NCI-H2227 (cell line): Measurements from ENCODE around the gene FCRL6.

Experiments
- DNase-seq: peaks from one replicate; lab custom pipeline; 2025; ENCODE audit not compliant: unreplicated experiment; lab: John Stamatoyannopoulos, UW

The FCRL6 gene

DNA sequence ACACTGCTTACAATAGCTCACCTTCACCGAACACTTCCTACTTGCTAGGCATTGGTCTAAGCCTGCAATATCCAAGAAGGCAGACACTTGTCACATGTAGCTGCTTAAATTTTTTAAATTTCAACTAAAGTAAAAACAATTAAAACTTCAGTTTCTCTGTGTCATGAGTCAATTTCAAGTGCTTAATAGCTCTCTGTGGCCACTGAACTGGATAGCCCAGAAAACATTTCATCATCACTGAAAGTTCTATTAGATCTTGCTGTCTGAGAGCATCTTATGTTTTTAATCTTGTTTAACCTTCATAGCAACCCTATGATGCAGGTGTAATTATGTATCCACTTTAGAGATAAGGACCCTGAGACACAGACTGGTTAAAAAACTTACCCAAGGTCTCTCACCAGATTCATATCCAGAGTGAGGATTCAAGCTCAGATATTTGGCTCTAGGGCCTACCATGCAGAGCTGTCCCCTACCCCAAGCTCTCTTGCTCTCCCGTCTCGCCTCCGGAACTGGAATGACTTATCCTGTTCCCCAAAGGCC lies 2.6 kb upstream of the FCRL6 start:
- DNase-seq = no peak

DNA sequence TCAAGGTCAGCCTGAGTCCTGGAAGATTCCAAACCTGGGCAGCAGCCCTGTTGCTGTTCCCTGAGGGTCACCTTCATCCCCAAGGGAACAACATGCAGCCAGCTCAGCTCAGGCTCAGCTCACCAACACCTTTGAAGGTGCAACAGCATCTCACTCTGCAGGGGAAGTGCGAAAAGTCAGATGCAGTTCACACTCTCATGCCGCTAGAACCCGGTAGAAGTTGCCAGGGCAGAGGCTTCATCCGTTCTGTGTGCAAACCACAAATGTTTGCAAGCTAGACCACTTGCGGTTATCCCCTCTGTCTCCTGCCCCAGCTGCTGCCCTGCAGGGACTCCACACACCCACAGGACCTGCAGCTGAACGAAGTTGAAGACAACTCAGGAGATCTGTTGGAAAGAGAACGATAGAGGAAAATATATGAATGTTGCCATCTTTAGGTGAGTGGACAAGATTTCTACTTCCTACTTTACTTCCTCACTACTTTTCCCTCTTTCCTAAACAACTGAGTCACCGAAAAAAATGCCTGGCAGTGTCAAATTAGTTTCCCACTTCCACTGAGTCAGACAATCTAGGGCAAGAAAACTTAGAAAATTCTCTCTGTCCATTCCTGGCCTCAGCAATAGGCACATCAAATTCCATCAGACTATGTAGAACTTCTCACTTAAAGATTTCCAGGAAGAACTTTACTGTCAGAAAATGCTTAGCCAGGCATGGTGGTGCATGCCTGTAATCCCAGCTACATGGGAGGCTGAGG lies 1.8 kb upstream of the FCRL6 start:
- DNase-seq = no peak

DNA sequence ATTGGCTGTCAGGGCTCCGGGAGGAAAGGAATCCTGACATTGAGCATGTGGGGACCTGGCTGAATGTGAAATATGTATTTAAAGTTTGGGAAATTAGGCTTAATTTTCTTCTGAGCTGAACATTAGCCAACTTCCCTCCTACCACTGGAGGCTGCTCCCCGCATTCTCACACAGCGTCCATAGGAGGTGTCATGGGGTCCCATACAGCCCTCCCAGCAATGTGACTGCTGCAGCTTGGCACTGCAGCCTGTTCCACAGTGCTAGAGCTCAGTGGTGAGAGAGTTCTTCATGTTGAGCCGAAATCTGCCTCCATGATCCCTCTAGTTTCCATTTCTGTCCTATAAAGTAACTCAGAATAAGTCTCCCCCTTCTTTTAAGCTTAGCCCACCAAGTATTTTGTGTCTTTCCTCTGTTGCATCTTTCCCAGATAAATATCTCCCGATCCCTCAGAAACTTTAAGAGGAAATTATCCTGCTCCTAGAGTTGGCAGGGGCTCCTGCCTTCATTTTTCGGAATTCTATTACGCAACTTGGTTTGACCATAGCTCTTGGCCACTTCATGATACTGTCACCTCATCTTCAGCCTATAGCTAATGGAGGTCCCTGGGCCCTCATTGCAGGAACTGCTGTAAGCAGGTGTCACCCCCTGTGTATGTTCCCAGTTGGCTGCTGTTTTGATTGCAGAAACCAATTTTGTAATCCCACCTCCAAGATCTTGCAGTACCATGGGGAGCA lies 2.0 kb downstream of the FCRL6 start:
- no peak for DNase-seq

DNA sequence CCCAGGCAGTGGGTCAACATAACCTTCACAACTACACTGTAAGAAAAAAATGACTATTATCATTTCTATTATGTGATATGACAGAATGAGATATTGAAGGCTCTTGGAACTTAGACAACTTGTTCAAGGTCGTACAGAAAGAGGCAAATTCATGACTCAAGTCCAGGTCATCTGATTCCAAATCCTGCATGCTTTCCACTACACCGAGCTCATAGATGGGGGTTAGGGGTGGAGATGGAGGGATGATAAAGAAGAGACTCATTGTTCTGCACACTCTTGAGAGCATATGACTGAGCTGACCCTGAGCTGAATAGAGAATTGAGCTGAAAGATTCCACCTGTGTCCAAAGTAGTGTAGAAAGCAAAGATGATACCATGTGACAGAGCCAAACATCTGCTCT lies 2.8 kb downstream of the FCRL6 start:
- DNase-seq = no peak

DNA sequence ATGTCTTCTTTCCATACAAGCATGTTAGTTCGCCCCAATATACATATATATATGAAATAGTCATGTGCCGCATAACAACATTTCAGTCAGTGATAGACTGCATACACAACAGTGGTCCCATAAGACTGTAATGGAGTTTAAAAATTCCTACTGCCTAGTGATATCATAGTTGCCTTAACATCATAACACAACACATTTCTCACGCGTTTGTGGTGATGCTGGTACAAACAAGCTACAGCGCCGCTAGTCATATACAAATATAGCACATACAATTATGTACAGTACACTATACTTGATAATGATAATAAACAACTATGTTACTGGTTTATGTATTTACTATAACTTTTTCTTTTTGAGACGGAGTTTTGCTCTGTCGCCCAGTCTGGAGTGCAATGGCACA lies 13.8 kb downstream of the FCRL6 start:
- DNase-seq = no peak

DNA sequence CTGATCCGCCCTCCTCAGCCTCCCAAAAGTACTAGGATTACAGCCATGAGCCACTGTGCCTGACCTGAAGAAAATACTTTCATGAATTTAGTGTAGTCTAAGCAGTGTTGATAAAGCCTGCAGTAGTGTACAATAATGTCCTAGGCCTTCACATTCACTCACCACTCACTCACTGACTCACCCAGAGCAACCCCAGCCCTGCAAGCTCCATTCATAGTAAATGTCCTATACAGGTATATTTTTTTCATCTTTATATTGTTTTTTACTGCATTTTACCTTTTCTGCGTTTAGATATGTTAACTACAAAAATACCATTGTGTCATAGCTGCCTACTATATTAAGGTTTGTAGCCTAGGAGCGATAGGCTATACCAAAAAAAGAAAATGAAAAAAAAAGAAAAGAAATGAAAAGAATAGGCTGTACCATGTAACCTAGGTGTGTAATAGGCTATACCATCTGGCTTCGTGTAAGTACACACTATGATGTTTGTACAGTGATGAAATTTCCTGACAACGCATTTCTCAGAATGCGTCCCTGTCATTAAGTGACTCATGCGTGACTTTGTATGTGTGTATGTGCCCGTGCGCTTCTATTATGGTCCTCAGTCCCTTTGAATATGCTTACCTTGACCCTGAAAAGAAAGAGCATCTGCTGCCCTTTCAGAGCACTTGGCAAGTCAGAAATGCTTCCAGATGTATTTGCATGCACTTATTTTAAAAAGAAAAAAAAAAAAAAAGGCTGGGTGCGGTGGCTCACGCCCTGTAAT lies 15.3 kb downstream of the FCRL6 start:
- peak; percentile 67 for DNase-seq

DNA sequence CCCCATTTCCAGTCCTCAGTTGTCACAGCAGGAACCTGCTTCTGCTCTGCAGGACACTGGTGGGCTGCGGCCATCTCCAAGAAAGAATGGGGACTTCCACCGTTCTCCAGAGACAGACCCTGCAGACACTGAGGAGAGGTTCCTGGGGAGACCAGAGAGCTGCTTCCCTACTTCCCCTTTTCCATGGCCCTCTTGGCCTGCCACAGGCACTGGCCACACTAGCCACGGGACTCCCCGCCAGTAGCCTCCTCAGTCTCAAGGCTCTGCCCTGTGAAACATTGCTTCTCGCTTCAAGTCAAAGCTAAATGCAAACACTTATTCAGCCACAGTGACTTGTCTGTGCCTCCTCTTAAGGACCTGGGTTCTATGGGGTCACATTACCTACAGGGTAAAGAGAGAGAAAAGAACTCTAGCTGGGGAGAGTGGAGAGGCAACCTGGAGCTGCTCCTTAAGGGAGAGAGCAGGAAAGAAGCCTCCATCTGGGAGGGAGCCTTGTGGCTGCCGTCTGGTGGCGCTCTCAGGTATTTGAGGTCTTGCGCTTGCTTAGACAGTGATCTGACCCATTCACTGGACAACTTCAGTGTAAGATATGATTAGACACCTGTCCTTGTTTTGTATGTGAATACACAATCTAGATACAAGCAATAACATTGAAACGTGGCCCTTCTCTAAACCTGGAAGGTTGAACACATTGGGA lies 19.2 kb downstream of the FCRL6 start:
- DNase-seq = no peak

DNA sequence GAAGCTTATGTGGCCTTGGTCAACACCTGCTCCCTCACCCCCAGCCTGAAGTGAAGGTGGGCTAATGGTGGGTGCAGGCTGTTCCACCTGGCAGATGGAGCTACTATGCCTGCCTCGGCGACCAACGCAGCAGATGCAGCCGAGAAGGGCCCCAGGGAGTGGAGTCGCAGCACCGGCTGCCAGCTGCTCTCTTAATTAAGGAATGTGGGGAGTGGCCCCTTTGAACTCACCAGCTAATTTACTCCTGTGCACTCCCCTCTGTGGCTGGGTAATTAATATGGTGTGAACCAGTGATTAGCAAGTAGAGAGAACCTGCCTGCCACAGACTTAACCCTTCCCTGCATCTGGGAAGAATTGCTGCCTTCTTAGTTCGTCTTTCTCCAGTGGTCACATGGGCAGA lies 21.2 kb downstream of the FCRL6 start:
- peak; percentile 22 for DNase-seq

DNA sequence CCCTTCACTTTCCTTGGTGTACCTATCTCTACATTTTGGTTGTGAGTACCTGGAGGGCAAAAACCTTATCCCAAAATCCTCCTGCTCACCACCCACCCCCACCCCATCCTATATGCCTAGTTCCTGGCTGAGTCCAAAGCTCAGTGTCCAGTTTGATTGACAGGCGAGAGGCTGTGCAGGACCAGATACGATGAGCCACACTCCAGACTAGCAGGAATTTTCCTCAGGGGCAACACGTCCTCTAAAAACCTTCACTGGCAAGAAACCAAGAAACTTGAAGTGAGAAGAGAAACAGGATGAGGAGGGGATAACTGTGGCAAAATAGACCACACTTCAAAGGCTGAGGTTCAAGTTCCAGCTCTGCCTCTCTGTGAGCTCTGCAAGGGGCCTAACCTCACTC lies 23.4 kb downstream of the FCRL6 start:
- no peak for DNase-seq

DNA sequence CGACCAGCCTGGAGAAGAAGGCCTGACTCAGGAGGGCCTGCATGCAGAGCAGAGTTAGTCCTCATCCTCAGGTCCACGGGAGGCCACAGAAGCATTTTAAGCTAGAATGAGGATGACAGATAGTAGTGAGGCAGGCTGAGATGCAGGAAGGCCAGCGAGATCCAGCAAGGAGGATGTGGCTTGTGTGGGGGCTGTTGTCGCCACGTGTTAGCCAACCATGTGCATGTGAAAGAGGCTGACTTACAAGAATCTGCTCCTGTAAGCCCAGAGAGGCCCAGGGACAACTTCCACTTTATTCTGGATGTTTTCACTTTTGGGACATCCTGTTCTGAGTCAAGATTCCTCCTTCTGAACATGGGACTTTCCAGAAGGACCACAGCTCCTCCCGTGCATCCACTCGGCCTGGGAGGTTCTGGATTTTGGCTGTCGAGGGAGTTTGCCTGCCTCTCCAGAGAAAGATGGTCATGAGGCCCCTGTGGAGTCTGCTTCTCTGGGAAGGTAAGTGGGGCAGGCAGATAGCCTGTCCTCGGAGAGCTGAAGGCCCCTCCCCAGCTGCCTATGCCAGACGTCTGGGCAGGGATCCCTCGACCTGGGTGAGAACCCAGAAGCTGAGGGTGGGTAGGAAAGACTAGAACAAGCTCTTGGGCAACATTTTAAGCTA lies 24.4 kb downstream of the FCRL6 start, which contains the start of gene SLAMF8:
SLAMF8 (plus strand) TSS at position 433 of the 661 bp plus-strand sequence; CDS start at position 459, 26 bp downstream.
- DNase-seq = no peak

DNA sequence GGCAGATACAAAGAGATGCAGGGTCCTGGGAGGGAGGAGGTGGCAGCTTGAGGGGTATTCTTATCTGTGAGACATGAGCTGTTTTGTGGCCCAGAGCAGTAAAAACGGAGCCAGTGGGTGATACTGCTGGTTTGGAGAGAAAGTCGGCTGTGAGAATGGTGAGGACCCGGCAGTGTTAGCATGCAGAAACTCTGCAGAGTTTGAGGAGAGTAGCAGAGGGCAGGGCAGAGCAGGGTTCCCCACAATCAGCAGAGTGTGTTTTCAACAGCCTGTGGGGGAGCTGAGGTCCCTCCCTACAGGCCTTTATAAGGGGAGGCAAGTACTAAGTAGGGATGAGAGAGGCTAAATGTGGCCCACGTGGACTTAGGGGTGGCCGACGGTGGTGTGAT lies 24.9 kb downstream of the FCRL6 start:
- no peak for DNase-seq

DNA sequence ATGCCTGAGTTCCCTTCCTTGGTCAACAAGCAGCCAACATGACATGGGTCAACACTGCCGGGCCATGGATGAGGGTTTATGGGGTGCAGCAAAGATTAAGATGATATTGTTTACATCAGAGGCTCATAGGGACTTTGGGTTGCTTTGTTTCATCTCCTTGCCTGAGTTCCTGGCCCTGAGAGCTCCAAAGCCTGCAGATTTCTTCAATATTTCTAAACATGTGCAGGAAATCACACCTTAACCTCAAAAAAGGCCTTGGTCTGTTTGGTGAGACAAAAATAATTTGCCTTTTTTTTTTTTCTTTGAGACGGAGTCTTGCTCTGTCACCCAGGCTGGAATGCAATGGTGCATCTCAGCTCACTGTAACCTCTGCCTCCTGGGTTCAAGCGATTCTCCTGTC lies 25.4 kb downstream of the FCRL6 start:
- no peak for DNase-seq

DNA sequence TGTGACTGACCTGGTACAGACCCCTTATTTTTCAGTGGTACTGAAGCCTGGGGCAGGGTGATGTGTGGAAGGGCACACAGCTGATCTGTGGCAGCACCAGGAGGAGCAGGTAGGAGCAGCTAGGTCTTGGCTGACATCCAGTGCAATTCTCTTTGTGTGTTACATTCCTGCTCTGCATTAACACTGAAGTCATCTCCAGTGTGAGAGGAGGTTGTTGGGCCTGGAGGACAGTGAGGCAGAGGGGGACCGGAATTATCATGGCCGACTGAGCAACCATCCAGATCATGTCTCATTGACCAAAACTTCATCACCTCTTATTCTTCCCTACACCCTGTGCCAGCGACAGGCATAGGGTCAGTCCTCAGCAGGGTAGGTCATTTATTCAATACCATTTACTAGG lies 26.0 kb downstream of the FCRL6 start:
- no peak for DNase-seq

DNA sequence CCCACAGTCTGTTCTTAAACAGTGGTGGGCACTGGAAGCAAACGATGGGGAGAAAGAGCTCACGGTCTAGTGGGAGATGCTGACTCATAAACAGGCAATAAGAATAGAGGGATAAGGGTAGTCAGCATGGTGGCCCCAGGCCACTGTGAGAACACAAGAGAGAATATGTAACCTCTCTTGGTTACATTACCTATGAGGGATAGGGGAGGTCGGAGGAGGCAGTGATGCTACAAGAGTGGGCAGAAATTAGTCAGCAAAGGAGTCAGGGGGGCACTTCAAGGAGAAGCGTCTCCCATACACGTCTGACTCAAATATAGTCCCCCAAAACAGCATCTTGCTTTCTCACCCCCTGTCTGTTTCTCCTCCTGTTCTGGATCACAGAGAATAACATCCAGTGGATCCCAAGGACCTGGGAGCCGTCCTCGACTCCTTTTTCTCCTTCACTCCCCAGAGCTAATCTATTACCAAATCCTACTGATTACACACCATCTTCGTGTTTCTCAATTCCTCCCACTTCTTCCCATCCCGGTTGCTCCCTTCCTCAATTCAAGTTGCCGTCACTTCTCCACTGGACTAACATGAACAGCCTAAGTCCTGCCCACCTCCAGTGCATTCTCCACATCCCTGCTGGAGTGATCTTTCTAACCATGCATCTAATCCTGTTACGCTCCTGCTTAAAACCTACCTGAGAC lies 26.6 kb downstream of the FCRL6 start:
- no peak for DNase-seq

DNA sequence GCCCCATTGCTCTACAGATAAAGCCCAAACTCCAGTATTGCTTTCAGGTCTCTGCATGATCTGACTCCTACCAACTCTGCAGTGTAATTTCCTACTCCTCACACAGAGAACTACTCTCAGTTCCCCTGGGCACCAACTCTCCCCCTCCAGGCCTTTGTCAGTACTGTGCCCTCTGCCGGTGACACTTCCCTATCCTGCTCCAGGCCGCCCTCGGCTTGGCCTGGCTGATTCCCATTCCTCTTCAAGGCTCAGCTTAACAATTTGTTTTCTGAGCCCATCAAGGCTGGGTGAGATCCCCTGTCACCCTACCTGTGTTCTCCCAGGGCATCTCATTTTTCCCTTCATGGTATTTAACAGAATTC lies 27.1 kb downstream of the FCRL6 start:
- DNase-seq = no peak

DNA sequence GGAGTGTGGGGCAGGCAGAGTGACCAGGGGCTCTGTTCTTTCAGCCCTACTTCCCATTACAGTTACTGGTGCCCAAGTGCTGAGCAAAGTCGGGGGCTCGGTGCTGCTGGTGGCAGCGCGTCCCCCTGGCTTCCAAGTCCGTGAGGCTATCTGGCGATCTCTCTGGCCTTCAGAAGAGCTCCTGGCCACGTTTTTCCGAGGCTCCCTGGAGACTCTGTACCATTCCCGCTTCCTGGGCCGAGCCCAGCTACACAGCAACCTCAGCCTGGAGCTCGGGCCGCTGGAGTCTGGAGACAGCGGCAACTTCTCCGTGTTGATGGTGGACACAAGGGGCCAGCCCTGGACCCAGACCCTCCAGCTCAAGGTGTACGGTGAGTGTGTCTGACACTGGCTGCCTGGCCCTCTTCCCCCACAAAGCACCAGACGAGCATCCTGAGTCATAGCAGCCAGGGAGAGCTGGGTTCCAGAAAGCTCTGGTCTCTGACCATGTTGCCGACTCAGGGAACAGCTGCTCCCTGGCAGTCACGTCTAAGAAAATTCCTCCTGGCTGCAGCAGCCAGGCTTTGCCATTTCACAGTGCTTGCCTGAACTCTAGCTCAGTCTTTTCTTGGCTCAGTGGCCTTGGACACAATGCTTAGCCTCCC lies 27.8 kb downstream of the FCRL6 start:
- DNase-seq = no peak

DNA sequence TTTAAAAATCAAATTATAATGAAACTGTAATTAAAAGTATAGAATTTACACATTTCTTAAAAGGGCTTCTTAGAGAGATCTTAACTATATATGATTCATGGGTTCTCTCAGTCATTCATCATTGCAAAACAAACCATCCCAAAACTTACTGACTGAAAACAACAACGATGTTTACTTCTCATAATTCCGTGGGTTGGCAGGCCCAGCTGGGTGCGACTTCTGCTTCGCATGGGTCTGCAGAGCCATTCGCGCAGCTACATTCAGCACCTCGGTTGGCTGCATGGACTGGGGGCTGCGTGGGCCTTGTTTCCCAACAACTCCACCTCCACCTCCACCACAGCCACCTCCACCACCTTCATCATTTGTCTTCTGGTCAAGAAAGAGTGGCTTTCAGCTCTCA lies 28.6 kb downstream of the FCRL6 start:
- DNase-seq = no peak

DNA sequence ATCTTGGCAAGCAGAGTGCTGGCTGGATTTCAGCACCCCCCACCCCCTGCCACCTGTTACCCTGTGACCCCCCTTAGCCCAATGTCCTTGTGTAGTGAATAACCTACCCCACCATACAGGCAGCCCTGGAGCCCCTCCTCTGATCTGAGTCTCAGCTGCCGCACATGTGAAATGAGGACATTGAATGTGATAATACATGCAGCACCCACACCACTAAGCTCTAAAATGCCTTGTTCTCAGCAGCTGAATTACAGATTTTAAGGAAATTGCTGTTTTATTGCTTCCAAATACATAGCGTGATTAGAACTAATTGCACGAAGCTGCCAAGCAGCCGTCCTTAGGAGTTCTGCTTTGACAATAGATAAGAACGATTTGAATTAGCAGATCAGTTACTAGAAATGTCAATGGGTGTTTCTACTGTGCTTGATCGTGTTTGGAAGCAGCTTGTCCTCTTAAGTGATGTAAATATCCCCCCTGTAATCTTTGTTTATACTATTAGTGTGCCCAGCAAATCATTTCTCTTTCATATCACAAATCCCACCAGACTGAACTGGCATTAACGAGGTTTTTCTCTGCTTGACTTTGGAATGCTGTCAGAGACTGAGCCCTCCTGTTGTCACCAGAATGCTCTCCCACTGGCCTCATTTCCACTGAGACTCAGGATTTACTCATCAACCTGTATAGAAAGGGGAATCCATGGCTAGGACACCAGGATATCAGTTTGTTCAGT lies 29.4 kb downstream of the FCRL6 start:
- DNase-seq = peak; percentile 66

DNA sequence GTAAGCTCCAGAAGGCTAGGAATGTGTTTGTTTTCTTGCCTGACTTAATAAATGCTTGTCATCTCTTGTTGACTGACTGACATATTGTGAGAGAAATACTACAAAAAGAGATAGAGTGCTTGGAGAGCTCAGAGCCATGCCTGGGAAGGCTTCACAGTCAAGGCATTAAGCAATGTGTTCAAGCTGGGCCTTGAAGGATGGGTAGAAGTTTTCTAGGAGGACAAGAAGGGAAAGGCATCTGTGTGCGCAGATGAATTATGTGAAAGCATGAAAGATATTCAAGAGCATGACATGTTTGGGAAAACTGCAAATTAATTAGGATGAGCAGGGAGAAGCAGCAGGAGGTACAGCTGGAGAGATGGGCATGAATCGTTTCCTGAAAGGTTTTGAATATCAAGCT lies 30.1 kb downstream of the FCRL6 start:
- DNase-seq = no peak
